AG04450 (cell line): ENCODE measurements around the gene PLAC9. TPM values are rescaled to one million over a fixed set of nuclear protein-coding genes. Genes with fewer than 3 reads are reported as not detected.

Experiments used
- CTCF ChIA-PET: fragments of 300-600, 350-600 bp; formaldehyde crosslinking; extraction: SDS; loops from one replicate; lab custom pipeline; 2022; ENCODE audit warnings: antibody characterized with exemption, inconsistent platforms; lab: Charles Lee
- POLR2A ChIA-PET: fragments of 350-600 bp; formaldehyde crosslinking; extraction: SDS; loops from one replicate; lab custom pipeline; 2021; ENCODE audit warnings: antibody characterized with exemption, inconsistent platforms; lab: Yijun Ruan, JAX
- DNase-seq: peaks from one replicate; pipeline ENCODE4 v3.0.0-alpha.2; 2011; ENCODE audit warnings: low read depth, low spot score
- H3K27ac ChIP-seq: one replicate; pipeline ENCODE4 v1.5.1; 2012; ENCODE audit warnings: low read depth, low read length, control low read depth
- H3K27me3 ChIP-seq: one replicate; pipeline ENCODE4 v1.6.0; 2012; ENCODE audit warnings: low read length; ENCODE audit not compliant: control insufficient read depth, insufficient read depth
- H3K4me3 ChIP-seq: 2 replicates; pipeline ENCODE4 v1.5.1; 2011; ENCODE audit warnings: mild to moderate bottlenecking, low read depth, low read length, control low read depth
- H3K9me3 ChIP-seq: 2 replicates; pipeline ENCODE4 v1.5.1; 2012; ENCODE audit warnings: low read length; ENCODE audit not compliant: control insufficient read depth, insufficient read depth
- CTCF ChIP-seq: IDR thresholded peaks from 2 replicates; pipeline ENCODE4 v1.5.1; 2011; ENCODE audit warnings: low read depth, low read length, control low read depth, inconsistent platforms
- polyA plus RNA-seq: library from polyadenylated mRNA; depleted of rRNA; stranded (reverse); fragments of >200 nt; gene quantifications from 2 replicates; pipeline ENCODE4 v1.2.3, GENCODE V29; 2011

The PLAC9 gene
- polyA plus RNA-seq, 1 experiment = 11.5 TPM

- no peaks in the 10 kb centered on the region; the same call in 1 of the 2 replicates for H3K9me3 ChIP-seq
- POLR2A ChIA-PET = no interaction called here
- TF ChIP-seq CTCF = no peak
- H3K27me3 ChIP-seq = no peaks in the 10 kb centered on the region
- no peak for DNase-seq
- H3K4me3 ChIP-seq = no peak overlapping the region
- peak overlapping the region; percentile 21 for H3K27ac ChIP-seq
- CTCF ChIA-PET = interaction anchor here (0.5 kb wide), 1 partner anchor 30 kb away, joined by 3 read pairs; no protein-coding TSS in a partner anchor
Measured at GRCh38 chr10:80172896-80173295, 40.4 kb downstream of the PLAC9 start.

DNA sequence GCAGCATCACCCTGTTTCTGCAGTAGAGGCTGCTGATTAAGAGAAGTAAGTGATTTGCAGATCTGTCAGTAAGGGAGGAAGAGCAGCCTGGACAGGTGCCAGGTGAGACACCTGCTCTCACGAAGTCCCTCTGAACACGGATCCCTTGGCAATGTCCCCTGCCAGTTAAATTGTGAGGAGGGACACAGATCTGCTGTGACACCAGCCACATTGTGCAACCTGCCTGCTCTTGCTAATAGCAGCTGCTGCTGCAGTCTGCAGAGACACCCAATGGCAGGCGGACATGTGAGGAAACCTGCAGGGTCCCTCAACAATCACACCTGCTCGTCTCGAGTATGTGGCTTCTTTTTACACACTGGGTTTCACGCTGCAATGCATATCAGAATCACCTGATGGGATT is 40.9 kb downstream of the PLAC9 start:
- Histone ChIP-seq H3K9me3 (no peaks in the 10 kb centered on the region; the same call in 1 of the 2 replicates), H3K27me3 (no peaks in the 10 kb centered on the region), H3K27ac (no peak overlapping the region), H3K4me3 (no peak overlapping the region)
- POLR2A ChIA-PET = no interaction called here
- DNase-seq = no peak
- CTCF ChIA-PET = no interaction called here
- no peak for TF ChIP-seq CTCF

- CTCF ChIA-PET = interaction anchor here (1.4 kb wide), 1 partner anchor 30 kb away, joined by 4 read pairs; no protein-coding TSS in a partner anchor
- no peak for DNase-seq
- H3K9me3 ChIP-seq = no peaks in the 10 kb centered on the region; the same call in 1 of the 2 replicates
- TF ChIP-seq CTCF = no peak
- POLR2A ChIA-PET = no interaction called here
- no peaks in the 10 kb centered on the region for H3K27me3 ChIP-seq
- no peak overlapping the region for H3K27ac ChIP-seq
- no peak overlapping the region for H3K4me3 ChIP-seq
Measured at GRCh38 chr10:80174641-80175395, 42.3 kb downstream of the PLAC9 start.

DNA sequence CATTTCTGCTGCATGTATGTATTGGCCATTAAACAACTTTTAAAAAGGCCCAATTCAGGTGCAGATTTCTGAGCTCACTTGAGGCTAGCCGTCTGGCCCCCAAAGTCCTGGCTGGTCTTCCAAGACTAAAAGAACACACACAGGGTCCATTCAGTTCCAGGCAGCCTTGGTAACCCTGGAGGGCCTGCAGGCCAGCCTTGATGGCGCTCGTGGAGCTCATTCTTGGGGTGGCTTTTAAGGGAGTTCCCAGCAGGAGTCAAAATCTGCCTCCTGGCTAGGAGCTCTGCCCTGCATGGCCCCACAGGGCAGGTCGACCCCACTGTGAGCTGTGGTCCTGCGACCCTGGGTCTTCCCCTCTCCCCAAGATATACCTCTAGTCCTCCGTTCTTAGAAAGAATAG is 44.0 kb downstream of the PLAC9 start:
- TF ChIP-seq CTCF = no peak
- Histone ChIP-seq H3K27me3 (no peaks in the 10 kb centered on the region), H3K9me3 (no peaks in the 10 kb centered on the region; the same call in 1 of the 2 replicates), H3K4me3 (no peak overlapping the region), H3K27ac (no peak overlapping the region)
- CTCF ChIA-PET = interaction anchor here (1.4 kb wide), 2 partner anchors 32 to 129 kb away, joined by 3 to 4 read pairs; no protein-coding TSS in a partner anchor
- POLR2A ChIA-PET = interaction anchor here (0.7 kb wide), 1 partner anchor 10 kb away, joined by 3 read pairs; no protein-coding TSS in a partner anchor
- no peak for DNase-seq
